Measurements from ENCODE around the gene PPIB.

PPIB gene

DNA sequence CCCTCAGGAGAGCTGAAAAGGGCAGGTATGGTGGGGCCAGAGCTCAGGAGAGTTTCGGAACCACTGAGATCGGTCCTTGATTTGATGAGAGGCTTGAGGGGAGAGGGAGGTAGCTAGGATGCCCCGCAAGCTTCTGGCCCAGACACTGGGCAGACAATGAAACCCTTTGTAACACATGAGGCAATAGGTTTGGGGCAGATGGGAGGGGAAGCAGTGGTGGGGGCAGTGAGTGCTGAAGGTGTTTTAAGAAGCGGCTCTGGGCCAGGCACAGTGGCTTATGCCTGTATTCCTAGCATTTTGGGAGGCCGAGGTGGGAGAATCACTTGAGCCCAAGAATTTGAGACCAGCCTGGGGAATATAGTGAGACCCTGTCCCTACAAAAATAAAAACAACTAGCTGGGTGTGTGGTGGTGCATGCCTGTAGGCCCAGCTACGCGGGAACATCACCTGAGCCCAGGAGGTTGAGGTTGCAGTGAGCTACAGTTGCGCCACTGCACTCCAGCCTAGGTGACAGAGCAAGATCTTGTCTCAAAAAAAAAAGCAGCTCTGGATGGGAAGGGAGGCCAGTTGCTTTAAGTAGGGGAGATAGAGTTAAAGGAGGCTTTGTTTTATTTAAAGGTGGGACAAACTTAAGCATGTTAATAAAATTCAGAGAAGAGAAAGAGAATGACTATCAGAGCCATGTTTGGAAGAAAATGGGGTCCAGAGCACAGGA lies 20.9 kb downstream of the PPIB start (continued):
- no peak for TF ChIP-seq FEZF1 (tag by site-specific recombination; IDR thresholded peaks at IDR 0.05)

DNA sequence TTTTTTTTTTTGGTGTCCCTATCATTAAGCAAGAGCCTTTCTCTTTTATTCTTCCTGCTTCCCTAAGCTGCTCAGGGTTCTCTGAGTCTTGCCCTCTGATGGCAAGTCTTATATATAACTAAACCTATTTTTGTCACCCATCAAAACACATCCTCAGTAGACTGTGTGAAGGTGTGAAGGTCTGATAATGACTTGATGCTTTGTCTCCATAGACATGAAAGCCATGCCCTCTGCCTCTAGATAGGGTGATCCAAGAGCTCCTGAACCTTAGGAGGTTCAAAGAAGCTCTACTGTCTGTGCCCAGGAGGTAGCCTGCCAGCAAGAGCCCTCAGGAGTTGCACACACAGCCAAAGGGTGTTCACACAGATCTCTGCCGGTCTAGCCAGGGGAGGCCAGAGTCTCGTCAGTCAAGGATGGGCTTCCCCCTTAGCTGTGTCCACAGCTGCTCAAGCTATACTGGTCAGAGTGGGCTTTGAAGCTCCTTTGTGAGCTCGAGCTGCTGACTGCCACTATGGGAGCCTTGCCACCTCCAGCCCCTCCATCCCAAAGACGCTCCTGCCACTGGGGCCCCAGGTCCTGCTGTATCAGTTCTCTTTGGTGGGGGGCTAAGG lies 24.4 kb downstream of the PPIB start:
- H3K36me3 ChIP-seq (ENCODE audit: control insufficient read depth in 2 of 2, insufficient read depth in 1 of 2, low read length in 2 of 2) = peaks cover 0 to 62% of the 10 kb centered on the region in 2 experiments; a peak in 2 of 3 replicates
- no peaks in the 10 kb centered on the region for H3K9me3 ChIP-seq (ENCODE audit: control insufficient read depth, insufficient read depth, low read depth, low read length)
- H3K4me3 ChIP-seq (ENCODE audit: low read depth, low read length) = no peak overlapping the region
- CTCF ChIA-PET = interaction anchor here (0.7 kb wide), 1 partner anchor 1071 kb away, joined by 4 read pairs; no protein-coding TSS in a partner anchor
- H3K4me1 ChIP-seq (ENCODE audit: control insufficient read depth, insufficient read depth, low read length) = no peaks in the 10 kb centered on the region
- no peak for TF ChIP-seq ZNF248 (tag by site-specific recombination; IDR thresholded peaks at IDR 0.05)
- no peak for TF ChIP-seq ZNF747 (tag by site-specific recombination; IDR thresholded peaks at IDR 0.05)
- TF ChIP-seq ZNF626 (tag by site-specific recombination; IDR thresholded peaks at IDR 0.05) = no peak
- TF ChIP-seq ZNF501 (tag by site-specific recombination; IDR thresholded peaks at IDR 0.05) = no peak
- H3K27ac ChIP-seq (ENCODE audit: extremely low read depth, low read depth, low read length) = no peak overlapping the region
- POLR2A ChIA-PET = interaction anchor here (0.7 kb wide), 1 partner anchor 16 kb away, joined by 3 read pairs; no protein-coding TSS in a partner anchor

DNA sequence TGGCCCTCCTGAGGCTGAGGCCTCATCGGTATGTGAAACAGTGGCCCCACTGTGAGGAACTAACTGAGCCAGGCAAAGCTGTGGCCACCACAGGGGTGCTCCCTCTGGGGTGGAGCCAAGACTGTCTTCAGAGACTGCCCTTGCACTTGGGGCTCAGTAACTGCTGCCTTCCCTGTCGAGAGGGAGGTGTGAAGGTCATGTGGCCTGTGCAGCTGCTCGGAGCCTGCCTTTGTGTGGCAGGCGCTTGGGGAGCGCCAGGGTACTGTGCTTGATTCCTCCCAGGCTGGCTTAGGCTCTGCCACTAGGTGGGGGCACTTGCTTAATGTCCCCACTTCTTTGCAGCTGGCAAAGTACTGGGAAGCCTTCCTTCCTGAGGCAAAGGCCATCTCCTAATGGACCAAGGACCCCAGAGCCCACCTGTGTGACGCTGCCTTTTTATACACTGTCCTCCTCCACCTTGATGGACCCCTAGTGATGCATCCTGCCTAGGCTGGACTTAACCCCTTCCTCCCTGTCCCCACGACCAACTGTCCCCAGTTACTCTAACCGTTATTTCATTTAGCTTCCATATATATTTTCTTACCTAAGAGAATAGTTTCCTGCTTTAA lies 25.5 kb downstream of the PPIB start:
- Histone ChIP-seq H3K9me3 (ENCODE audit: control insufficient read depth, insufficient read depth, low read depth, low read length) (no peaks in the 10 kb centered on the region), H3K4me1 (ENCODE audit: control insufficient read depth, insufficient read depth, low read length) (no peaks in the 10 kb centered on the region), H3K36me3 (ENCODE audit: control insufficient read depth in 2 of 2, insufficient read depth in 1 of 2, low read length in 2 of 2) (peaks cover 0 to 66% of the 10 kb centered on the region in 2 experiments; a peak in 2 of 3 replicates), H3K4me3 (ENCODE audit: low read depth, low read length) (no peak overlapping the region), H3K27ac (ENCODE audit: extremely low read depth, low read depth, low read length) (no peak overlapping the region)
- CTCF ChIA-PET = no interaction called here
- TF ChIP-seq ZNF335 (tag by site-specific recombination; conservative IDR thresholded peaks at IDR 0.05) (peak; percentile 50), ZIC2 (tag by site-specific recombination; IDR thresholded peaks at IDR 0.05) (peak; percentile 83), ZNF521 (tag by site-specific recombination; IDR thresholded peaks at IDR 0.05) (no peak)
- TF ChIP-seq, protein P1, sequence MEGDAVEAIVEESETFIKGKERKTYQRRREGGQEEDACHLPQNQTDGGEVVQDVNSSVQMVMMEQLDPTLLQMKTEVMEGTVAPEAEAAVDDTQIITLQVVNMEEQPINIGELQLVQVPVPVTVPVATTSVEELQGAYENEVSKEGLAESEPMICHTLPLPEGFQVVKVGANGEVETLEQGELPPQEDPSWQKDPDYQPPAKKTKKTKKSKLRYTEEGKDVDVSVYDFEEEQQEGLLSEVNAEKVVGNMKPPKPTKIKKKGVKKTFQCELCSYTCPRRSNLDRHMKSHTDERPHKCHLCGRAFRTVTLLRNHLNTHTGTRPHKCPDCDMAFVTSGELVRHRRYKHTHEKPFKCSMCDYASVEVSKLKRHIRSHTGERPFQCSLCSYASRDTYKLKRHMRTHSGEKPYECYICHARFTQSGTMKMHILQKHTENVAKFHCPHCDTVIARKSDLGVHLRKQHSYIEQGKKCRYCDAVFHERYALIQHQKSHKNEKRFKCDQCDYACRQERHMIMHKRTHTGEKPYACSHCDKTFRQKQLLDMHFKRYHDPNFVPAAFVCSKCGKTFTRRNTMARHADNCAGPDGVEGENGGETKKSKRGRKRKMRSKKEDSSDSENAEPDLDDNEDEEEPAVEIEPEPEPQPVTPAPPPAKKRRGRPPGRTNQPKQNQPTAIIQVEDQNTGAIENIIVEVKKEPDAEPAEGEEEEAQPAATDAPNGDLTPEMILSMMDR (tag by site-specific recombination; IDR thresholded peaks at IDR 0.05) = 0 out of 2 replicates have a peak, but pooled peaks have one; percentile 16
- POLR2A ChIA-PET = no interaction called here

DNA sequence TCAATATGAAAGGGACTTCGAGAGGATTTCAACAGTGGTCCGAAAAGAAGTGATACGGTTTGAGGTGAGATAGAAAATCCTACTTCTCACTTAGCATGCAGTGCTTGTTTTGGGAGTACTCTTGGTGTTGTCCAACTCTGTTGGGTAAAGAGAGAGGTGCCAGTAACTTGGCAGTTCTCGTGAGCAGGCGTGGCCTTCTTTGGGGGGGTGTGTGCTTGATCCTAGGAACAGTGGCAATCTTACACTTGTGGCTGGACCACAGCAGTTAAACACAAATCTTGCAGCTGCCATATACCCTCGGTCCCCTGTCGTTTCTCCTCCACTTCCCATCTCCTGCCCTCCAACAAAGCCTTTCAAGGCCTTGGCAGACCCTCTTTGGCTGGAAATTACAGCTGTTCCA lies 26.5 kb downstream of the PPIB start:
- H3K4me3 ChIP-seq (ENCODE audit: low read depth, low read length) = no peak overlapping the region
- CTCF ChIA-PET = no interaction called here
- TF ChIP-seq GLI4 (tag by site-specific recombination; IDR thresholded peaks at IDR 0.05) = no peak
- TF ChIP-seq ZNF354C (tag by site-specific recombination; IDR thresholded peaks at IDR 0.05; ENCODE audit: borderline replicate concordance, low read depth) = no peak
- no peak for TF ChIP-seq ZNF530 (tag by site-specific recombination; IDR thresholded peaks at IDR 0.05; ENCODE audit: low read depth)
- no peak for TF ChIP-seq GLIS2 (tag by site-specific recombination; IDR thresholded peaks at IDR 0.05)
- no peak for TF ChIP-seq ZNF747 (tag by site-specific recombination; IDR thresholded peaks at IDR 0.05)
- TF ChIP-seq ZNF677 (tag by site-specific recombination; IDR thresholded peaks at IDR 0.05) = no peak
- TF ChIP-seq, protein P2, sequence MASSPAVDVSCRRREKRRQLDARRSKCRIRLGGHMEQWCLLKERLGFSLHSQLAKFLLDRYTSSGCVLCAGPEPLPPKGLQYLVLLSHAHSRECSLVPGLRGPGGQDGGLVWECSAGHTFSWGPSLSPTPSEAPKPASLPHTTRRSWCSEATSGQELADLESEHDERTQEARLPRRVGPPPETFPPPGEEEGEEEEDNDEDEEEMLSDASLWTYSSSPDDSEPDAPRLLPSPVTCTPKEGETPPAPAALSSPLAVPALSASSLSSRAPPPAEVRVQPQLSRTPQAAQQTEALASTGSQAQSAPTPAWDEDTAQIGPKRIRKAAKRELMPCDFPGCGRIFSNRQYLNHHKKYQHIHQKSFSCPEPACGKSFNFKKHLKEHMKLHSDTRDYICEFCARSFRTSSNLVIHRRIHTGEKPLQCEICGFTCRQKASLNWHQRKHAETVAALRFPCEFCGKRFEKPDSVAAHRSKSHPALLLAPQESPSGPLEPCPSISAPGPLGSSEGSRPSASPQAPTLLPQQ (tag by site-specific recombination; IDR thresholded peaks at IDR 0.05) = no peak
- no peak for TF ChIP-seq ZBTB20 (tag by site-specific recombination; IDR thresholded peaks at IDR 0.05)
- no peak for TF ChIP-seq BCL11A (tag by site-specific recombination; IDR thresholded peaks at IDR 0.05; ENCODE audit: low read depth)
- TF ChIP-seq ZNF112 (tag by site-specific recombination; IDR thresholded peaks at IDR 0.05) = no peak
- TF ChIP-seq KLF8 (tag by site-specific recombination; IDR thresholded peaks at IDR 0.05) = no peak
- TF ChIP-seq, protein P3, sequence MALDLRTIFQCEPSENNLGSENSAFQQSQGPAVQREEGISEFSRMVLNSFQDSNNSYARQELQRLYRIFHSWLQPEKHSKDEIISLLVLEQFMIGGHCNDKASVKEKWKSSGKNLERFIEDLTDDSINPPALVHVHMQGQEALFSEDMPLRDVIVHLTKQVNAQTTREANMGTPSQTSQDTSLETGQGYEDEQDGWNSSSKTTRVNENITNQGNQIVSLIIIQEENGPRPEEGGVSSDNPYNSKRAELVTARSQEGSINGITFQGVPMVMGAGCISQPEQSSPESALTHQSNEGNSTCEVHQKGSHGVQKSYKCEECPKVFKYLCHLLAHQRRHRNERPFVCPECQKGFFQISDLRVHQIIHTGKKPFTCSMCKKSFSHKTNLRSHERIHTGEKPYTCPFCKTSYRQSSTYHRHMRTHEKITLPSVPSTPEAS (tag by site-specific recombination; IDR thresholded peaks at IDR 0.05) = no peak
- TF ChIP-seq ZNF529 (tag by site-specific recombination; IDR thresholded peaks at IDR 0.05; ENCODE audit: insufficient replicate concordance) = no peak
- no peak overlapping the region for H3K27ac ChIP-seq (ENCODE audit: extremely low read depth, low read depth, low read length)
- POLR2A ChIA-PET = no interaction called here
- H3K9me3 ChIP-seq (ENCODE audit: control insufficient read depth, insufficient read depth, low read depth, low read length) = no peaks in the 10 kb centered on the region
- H3K36me3 ChIP-seq (ENCODE audit: control insufficient read depth in 2 of 2, insufficient read depth in 1 of 2, low read length in 2 of 2) = peaks cover 0 to 72% of the 10 kb centered on the region in 2 experiments; a peak in 2 of 3 replicates
- no peaks in the 10 kb centered on the region for H3K4me1 ChIP-seq (ENCODE audit: control insufficient read depth, insufficient read depth, low read length)
